HG02970 (cell line): ENCODE results near the gene IRAK3.

Experiments
- ATAC-seq: cut with Tn5 transposase; IDR thresholded peaks from one replicate; pipeline ENCODE4 v1.9.1; 2021; ENCODE audit warnings: mild to moderate bottlenecking, moderate library complexity, moderate number of reproducible peaks; ENCODE audit not compliant: unreplicated experiment, low FRiP score

The IRAK3 gene

DNA sequence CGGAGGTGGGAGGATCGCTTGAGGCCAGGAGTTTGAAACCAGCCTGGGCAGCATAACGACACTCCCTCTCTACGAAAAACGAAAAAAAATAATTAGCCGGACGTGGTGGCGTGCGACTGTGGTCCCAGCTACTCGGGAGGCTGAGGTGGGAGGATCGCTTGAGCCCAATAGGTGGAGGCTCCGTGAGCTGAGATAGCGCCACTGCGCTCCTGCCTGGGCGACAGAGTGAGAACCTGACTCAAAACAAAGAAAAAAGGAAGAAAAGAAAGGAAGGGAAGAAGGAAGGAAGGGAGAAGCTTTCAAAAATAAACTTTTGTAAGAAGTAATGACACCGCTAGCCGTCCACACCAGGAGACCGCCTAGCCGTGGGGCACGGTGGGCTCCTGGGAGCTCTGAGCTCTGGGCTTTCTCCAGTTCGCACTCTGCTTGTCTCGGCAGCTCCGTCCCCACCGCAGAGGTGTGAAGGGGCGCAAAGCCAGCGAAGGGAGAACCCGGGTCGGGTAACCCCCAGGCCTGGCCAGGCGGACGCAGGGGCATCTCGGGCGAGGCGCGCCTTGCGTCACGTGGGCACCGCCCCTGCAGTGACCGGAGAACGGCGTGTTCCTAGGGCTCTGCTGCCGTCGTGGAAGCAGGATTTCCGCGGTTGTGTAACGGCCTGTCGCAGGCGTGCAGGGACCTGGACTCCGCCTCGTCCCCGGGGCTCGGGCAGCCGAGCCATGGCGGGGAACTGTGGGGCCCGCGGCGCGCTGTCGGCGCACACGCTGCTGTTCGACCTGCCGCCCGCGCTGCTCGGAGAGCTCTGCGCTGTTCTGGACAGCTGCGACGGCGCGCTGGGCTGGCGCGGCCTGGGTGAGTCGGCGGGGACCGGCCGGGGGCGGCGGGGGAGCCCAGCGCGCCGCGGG is at the start of gene IRAK3:
Gene IRAK3 (plus strand): TSS at position 631 of the 902 bp plus-strand sequence. CDS start 86 bp downstream, at position 717.
- ATAC-seq = peak; percentile 52

GRCh38 chr12:66139328-66139727 is 49.7 kb upstream of the IRAK3 start:
- no peak for ATAC-seq

DNA sequence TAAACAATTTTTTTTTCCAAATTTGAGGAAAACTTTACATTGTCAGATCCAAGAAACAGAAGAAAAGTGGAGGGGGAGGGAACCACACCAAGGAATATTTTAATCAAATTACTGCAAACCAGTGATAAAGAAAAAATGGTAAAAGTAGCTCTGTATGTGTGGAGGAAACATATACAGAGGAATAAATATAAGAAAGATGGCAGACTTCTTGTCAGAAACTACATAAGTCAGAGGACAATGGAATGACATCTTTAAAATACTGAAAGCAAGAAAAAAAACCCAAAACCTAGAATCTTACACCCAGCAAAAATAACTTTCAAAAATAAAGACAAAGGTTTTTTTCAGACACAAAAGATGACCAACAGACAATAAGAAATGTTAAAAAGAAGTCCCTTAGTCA is 48.3 kb upstream of the IRAK3 start:
- ATAC-seq = no peak

GRCh38 chr12:66141299-66141698 is 47.7 kb upstream of the IRAK3 start:
- no peak for ATAC-seq

GRCh38 chr12:66142826-66143225 is 46.2 kb upstream of the IRAK3 start:
- ATAC-seq = no peak

DNA sequence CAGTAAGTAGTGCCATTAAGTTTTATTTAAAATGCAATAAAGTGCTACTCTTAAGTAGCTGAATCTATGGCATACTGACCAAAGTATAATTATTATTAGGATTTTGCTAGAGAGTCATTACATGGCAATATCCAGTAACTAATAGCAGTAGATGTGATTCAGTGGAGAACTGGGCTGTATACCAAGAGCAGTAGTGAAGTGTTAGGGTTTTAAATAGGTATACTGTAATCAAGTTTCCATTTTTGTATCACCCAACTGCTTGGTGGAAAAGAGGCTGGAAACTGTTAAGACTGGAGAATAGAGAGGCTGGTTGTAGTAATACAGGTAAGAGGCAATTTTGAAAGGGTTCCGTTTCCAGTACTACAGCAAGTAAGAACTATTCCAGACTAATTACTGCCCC is 45.1 kb upstream of the IRAK3 start:
- ATAC-seq = no peak

GRCh38 chr12:66144791-66145754 is 43.9 kb upstream of the IRAK3 start:
- ATAC-seq = no peak

GRCh38 chr12:66149702-66150398 is 39.2 kb upstream of the IRAK3 start:
- no peak for ATAC-seq

- ATAC-seq = no peak
These were observed 36.3 kb upstream of the IRAK3 start for GRCh38 chr12:66152732-66153131.

- ATAC-seq = no peak
These were observed 34.2 kb upstream of the IRAK3 start for GRCh38 chr12:66154776-66155175.

DNA sequence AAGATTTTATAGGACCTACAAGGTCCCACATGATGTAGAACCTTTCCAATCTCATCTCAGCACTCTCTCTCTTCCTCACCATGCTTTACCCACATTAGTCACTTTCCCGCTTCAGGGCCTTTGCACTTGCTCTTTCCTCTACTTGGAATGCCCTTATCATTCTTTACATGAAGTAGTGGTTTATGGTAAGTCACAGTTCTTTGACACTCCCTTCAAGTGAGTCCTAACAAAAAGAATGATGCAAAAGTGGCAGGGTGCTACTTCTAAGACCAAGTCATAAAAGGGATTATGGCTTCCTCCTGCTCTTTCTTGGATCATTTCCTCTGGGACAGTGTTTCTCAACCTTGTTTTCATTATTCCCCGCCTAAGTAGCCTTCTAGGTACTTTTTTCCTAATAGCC is 32.4 kb upstream of the IRAK3 start:
- ATAC-seq = no peak

DNA sequence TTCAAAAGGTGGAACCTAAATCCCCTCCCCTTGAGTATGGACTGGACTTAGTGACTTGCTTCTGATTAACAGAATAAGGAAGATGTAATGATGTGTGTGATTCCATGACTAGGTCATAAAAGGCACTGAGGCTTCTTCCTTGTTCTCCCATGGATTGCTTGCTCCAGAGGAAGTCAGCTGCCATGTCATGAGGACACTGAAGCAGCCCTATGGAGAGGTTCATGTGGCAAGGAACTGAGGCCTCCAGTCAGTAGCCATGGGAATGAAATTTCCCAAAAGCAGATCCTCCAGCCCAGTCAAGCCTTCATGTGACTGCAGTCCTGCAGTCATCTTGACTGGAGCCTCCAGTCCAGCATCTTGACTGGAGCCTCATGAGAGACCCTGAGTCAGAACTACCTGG is 29.9 kb upstream of the IRAK3 start:
- ATAC-seq = no peak

DNA sequence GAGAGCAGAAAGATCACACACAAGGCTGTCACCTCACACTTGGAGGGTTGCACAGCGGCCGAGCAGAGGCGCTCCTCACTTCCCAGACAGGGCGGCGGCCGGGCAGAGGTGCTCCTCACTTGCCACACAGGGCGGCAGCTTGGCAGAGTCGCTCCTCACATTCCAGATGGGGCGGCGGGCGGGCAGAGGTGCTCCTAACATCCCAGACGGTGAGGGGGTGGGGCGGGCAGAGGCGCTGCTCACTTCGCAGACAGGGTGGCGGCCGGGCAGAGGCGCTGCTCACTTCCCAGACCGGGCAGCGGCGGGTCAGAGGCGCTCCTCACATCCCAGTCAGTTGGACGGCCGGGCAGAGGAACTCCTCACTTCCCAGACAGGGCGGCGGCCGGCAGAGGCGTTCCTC is 28.3 kb upstream of the IRAK3 start:
- ATAC-seq = no peak

DNA sequence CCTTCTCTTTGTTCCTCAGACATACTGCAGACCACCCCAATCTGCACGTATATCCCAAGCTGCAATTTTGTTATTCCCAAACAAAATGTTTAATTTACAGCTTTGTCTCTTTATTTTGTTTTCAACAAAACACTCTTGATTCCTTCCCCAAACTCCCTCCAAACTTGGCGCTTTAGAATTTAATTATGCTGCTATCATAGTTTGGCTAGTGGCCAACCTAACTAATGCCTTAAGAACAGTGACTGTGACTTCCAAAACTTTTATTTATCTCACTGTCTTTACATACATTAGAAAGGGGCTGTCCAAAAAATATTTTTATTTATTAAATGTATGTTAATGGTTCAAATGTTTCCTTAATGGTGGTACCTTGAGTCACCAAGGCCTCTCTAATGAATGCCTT is 26.3 kb upstream of the IRAK3 start:
- ATAC-seq = no peak

- ATAC-seq = no peak
These were observed 25.7 kb upstream of the IRAK3 start for GRCh38 chr12:66163289-66163688.

GRCh38 chr12:66164349-66164821 is 24.6 kb upstream of the IRAK3 start:
- ATAC-seq = no peak

- ATAC-seq = no peak
These were observed 23.9 kb upstream of the IRAK3 start for GRCh38 chr12:66165141-66165540.

DNA sequence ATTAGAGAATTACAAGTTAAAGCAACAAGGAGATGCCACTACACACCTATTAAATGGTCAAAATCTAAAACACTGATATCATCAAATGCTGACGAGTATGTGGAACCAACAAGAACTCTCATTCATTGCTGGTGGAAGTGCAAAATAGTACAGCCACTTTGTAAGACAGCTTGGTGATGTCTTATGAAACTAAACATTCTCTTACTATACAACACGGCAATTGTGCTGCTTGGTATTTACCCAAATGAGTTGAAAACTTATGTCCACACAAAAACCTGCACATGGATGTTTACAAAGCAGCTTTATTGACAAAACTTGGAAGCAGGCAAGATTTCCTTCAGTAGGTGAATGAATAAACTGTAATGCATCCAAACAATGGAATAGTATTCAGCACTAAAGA is 22.5 kb upstream of the IRAK3 start:
- ATAC-seq = no peak

GRCh38 chr12:66168410-66168809 is 20.6 kb upstream of the IRAK3 start:
- ATAC-seq = no peak
